IMR-90 (cell line): Measurements from ENCODE around the gene ZSWIM5. TPM values are rescaled to one million over a fixed set of nuclear protein-coding genes. Genes with fewer than 3 reads are reported as not detected.

Experiments
- ATAC-seq: fragments of 200-7000 bp; cut with Tn5 transposase; 2 replicates; pipeline ENCODE4 v1.9.1; 2020; ENCODE audit warnings: low read depth, mild to moderate bottlenecking, moderate library complexity
- BruUV-seq: library from RNA; stranded (reverse); fragments of 400-500 nt; replicated peaks from 2 replicates; lab custom pipeline; 2021; lab: Mats Ljungman, UMichigan
- CTCF ChIA-PET: fragments of 300-600 bp; formaldehyde crosslinking; extraction: SDS; loops from one replicate; lab custom pipeline; 2021; ENCODE audit warnings: antibody characterized with exemption; lab: Yijun Ruan, JAX
- POLR2A ChIA-PET: fragments of 300-600 bp; sonication (Branson Sonifier 250); formaldehyde crosslinking; loops from one replicate; lab custom pipeline; 2022; ENCODE audit warnings: antibody characterized with exemption; ENCODE audit not compliant: unreplicated experiment; lab: Charles Lee
- DNase-seq: peaks from one replicate; pipeline ENCODE4 v3.0.0; 2013
- H2AFZ ChIP-seq: replicated peaks from 2 replicates; pipeline ENCODE3; 2013; ENCODE audit warnings: low read length, mild to moderate bottlenecking; ENCODE audit not compliant: poor library complexity
- H2AK5ac ChIP-seq: 2 replicates; pipeline ENCODE4 v1.6.1; 2013; ENCODE audit warnings: low read depth, low read length, inconsistent platforms
- H2AK9ac ChIP-seq: replicated peaks from 2 replicates; pipeline ENCODE3; 2013; ENCODE audit warnings: mild to moderate bottlenecking, low read depth, low read length, moderate library complexity; ENCODE audit not compliant: poor library complexity
- H2BK120ac ChIP-seq: 2 replicates; pipeline ENCODE4 v1.6.1; 2013; ENCODE audit warnings: low read depth, low read length, inconsistent platforms
- H2BK15ac ChIP-seq: 3 replicates; pipeline ENCODE4 v1.6.1; 2013; ENCODE audit warnings: low read depth, low read length, inconsistent platforms
- H2BK20ac ChIP-seq: 2 replicates; pipeline ENCODE4 v1.6.1; 2013; ENCODE audit warnings: low read depth, mild to moderate bottlenecking, inconsistent platforms, low read length, moderate library complexity
- H2BK5ac ChIP-seq: 2 replicates; pipeline ENCODE4 v1.6.1; 2013; ENCODE audit warnings: mild to moderate bottlenecking, low read depth, low read length, inconsistent platforms; ENCODE audit not compliant: poor library complexity, severe bottlenecking
- H3K14ac ChIP-seq: replicated peaks from 2 replicates; pipeline ENCODE4 v1.6.1; 2013; ENCODE audit warnings: low read depth, low read length, inconsistent platforms
- H3K18ac ChIP-seq: 2 replicates; pipeline ENCODE4 v1.6.1; 2013; ENCODE audit warnings: low read depth, low read length, control low read depth
- H3K23ac ChIP-seq: 2 replicates; pipeline ENCODE4 v1.6.1; 2013; ENCODE audit warnings: low read depth, low read length, inconsistent platforms
- H3K27ac ChIP-seq: 2 replicates; pipeline ENCODE4 v1.5.1; 2013; ENCODE audit warnings: mild to moderate bottlenecking, control low read depth, low read length; ENCODE audit not compliant: insufficient read depth
- H3K27me3 ChIP-seq: 2 replicates; pipeline ENCODE4 v1.6.1; 2013; ENCODE audit warnings: low read length; ENCODE audit not compliant: control insufficient read depth, insufficient read depth
- H3K36me3 ChIP-seq: 2 replicates; pipeline ENCODE4 v1.6.1; 2013; ENCODE audit warnings: low read length, mixed read lengths; ENCODE audit not compliant: control insufficient read depth, insufficient read depth
- H3K4ac ChIP-seq: 2 replicates; pipeline ENCODE4 v1.6.1; 2013; ENCODE audit warnings: low read depth, low read length, inconsistent platforms
- H3K4me1 ChIP-seq: 2 replicates; pipeline ENCODE4 v1.6.1; 2013; ENCODE audit warnings: low read length, mixed read lengths; ENCODE audit not compliant: control insufficient read depth, insufficient read depth
- H3K4me2 ChIP-seq: 2 replicates; pipeline ENCODE4 v1.6.1; 2013; ENCODE audit warnings: low read depth, mild to moderate bottlenecking, control low read depth, low read length, moderate library complexity
- H3K4me3 ChIP-seq: 2 replicates; pipeline ENCODE4 v1.5.1; 2013; ENCODE audit warnings: low read depth, mild to moderate bottlenecking, control low read depth, low read length, moderate library complexity; ENCODE audit not compliant: insufficient read depth
- H3K56ac ChIP-seq: 2 replicates; pipeline ENCODE4 v1.6.1; 2013; ENCODE audit warnings: low read length, inconsistent platforms; ENCODE audit not compliant: insufficient read depth; ENCODE audit errors: extremely low read depth
- H3K79me1 ChIP-seq, 2 experiments: 2 replicates each; pipeline ENCODE4 v1.6.1; 2013; ENCODE audit warnings: low read length in 2 of 2, inconsistent platforms in 1 of 2, low read depth in 1 of 2
- H3K9ac ChIP-seq: 2 replicates; pipeline ENCODE4 v1.6.1; 2013; ENCODE audit warnings: low read depth, low read length, control low read depth
- H3K9me1 ChIP-seq: 2 replicates; pipeline ENCODE4 v1.6.1; 2013; ENCODE audit warnings: low read length, inconsistent platforms; ENCODE audit not compliant: insufficient read depth
- H3K9me3 ChIP-seq: 2 replicates; pipeline ENCODE4 v1.6.1; 2013; ENCODE audit warnings: low read length; ENCODE audit not compliant: control insufficient read depth, insufficient read depth
- H4K20me1 ChIP-seq: 2 replicates; pipeline ENCODE4 v1.6.1; 2013; ENCODE audit warnings: low read length, inconsistent platforms; ENCODE audit not compliant: insufficient read depth
- H4K5ac ChIP-seq: 2 replicates; pipeline ENCODE4 v1.6.1; 2013; ENCODE audit warnings: mild to moderate bottlenecking, low read depth, low read length, control low read depth
- H4K8ac ChIP-seq, 2 experiments: 2 replicates each; pipeline ENCODE4 v1.6.1; 2013; ENCODE audit warnings: low read depth in 2 of 2, low read length in 2 of 2, control low read depth in 1 of 2, inconsistent platforms in 1 of 2
- H4K91ac ChIP-seq: 2 replicates; pipeline ENCODE4 v1.6.1; 2013; ENCODE audit warnings: low read depth, low read length, inconsistent platforms; ENCODE audit not compliant: insufficient read depth
- MXI1 ChIP-seq: IDR thresholded peaks from 2 replicates; pipeline ENCODE4 v1.6.1; 2012; ENCODE audit warnings: low read depth, mild to moderate bottlenecking, low read length, moderate library complexity, borderline replicate concordance
- WGBS, 2 experiments: methylation state at CpG; one replicate each; pipeline versions ENCODE4 v1.1.5 to v1.1.7; 2013; ENCODE audit warnings: missing lambda C conversion rate in 2 of 2; ENCODE audit not compliant: insufficient read length in 1 of 2; ENCODE audit errors: extremely low coverage in 2 of 2; 5-methylcytosine and 5-hydroxymethylcytosine counted together
- dilution Hi-C: fragments of 300-500 bp; cut with HindIII; formaldehyde crosslinking; loops from one replicate; pipeline ENCODE4 v1.14.3; 2018; ENCODE audit warnings: low sequenced_read_pairs; ENCODE audit not compliant: unreplicated experiment
- in situ Hi-C: fragments of 300-500 bp; cut with MboI; formaldehyde crosslinking; loops from 3 replicates; pipeline ENCODE4 v1.14.3; 2019; ENCODE audit warnings: low sequenced_read_pairs, inconsistent platforms, mixed read lengths
- intact Hi-C: fragments of 100-400 bp; cut with micrococcal nuclease; formaldehyde crosslinking; loops from 2 replicates; pipeline ENCODE4 v1.10.0; 2022
- polyA plus RNA-seq, 3 experiments: library from polyadenylated mRNA; depleted of rRNA; stranded (reverse); fragments of >200 nt; gene quantifications; 2 replicates each; pipeline ENCODE4 v1.2.3, GENCODE V29; 2012; ENCODE audit warnings: low replicate concordance in 1 of 3
- total RNA-seq: library from RNA; depleted of rRNA; stranded (reverse); fragments of >200 nt; gene quantifications from 2 replicates; pipeline ENCODE4 v1.2.3, GENCODE V29; 2012

ZSWIM5 gene
- total and polyA plus RNA-seq, 2 of the 4 experiments (the other 2 are of a cell fraction) = under 0.01 to 0.03 TPM

GRCh38 chr1:45236136-45236535 lies 29.7 kb upstream of the ZSWIM5 start:
- DNase-seq (no peak), ATAC-seq (no peak)
- H3K27ac ChIP-seq = no peak overlapping the region
- TF ChIP-seq MXI1 = no peak
- H3K23ac ChIP-seq = no peak overlapping the region
- no peak overlapping the region for H3K56ac ChIP-seq
- H3K9ac ChIP-seq = no peak overlapping the region
- H2AK9ac ChIP-seq = no peak overlapping the region
- no peaks in the 10 kb centered on the region for H3K4me1 ChIP-seq
- H3K27me3 ChIP-seq = no peaks in the 10 kb centered on the region
- no TSS peak for BruUV-seq
- in situ Hi-C loops = no loop called here
- ChIA-PET POLR2A (no interaction called here), CTCF (interaction anchor here (1.1 kb wide), 1 partner anchor 45 kb away, joined by 3 read pairs; no protein-coding TSS in a partner anchor)
- H2BK5ac ChIP-seq = no peak overlapping the region
- no peaks in the 10 kb centered on the region for H4K20me1 ChIP-seq
- intact Hi-C loops = no loop called here
- H4K8ac ChIP-seq = no peak overlapping the region
- no peak overlapping the region for H2BK20ac ChIP-seq
- H3K18ac ChIP-seq = no peak overlapping the region
- H2BK120ac ChIP-seq = no peak overlapping the region
- no CpG with 5 or more reads among the region's 1 CpG for WGBS, 2 experiments
- no peaks in the 10 kb centered on the region for H3K9me1 ChIP-seq
- no peak overlapping the region for H4K91ac ChIP-seq
- H3K9me3 ChIP-seq = peaks cover 4% of the 10 kb centered on the region
- no peaks in the 10 kb centered on the region for H3K79me1 ChIP-seq
- no peak overlapping the region for H3K4ac ChIP-seq
- H2AFZ ChIP-seq = no peak overlapping the region
- H3K14ac ChIP-seq = no peak overlapping the region
- no peak overlapping the region for H3K4me2 ChIP-seq
- H2AK5ac ChIP-seq = no peak overlapping the region
- H3K4me3 ChIP-seq = no peak overlapping the region
- H2BK15ac ChIP-seq = no peak overlapping the region
- no peaks in the 10 kb centered on the region for H3K36me3 ChIP-seq
- H4K5ac ChIP-seq = no peak overlapping the region
- dilution Hi-C loops = no loop called here
